Urothelium cell line (cell line): ENCODE measurements around the gene IPPK.
"Not testable (repeated sequence)": the region's sequence is repeated elsewhere in the genome, so short reads cannot be mapped to it uniquely, and the experiment has no call there.

Experiments used
- DNase-seq: peaks from one replicate; pipeline ENCODE4 v3.0.0; 2011; ENCODE audit warnings: low spot score, mixed read lengths
- FAIRE-seq: peaks from 2 replicates; lab custom pipeline; 2011; peaks lifted over from hg19 to GRCh38; lab: Jason Lieb, UNC

Gene IPPK

DNA sequence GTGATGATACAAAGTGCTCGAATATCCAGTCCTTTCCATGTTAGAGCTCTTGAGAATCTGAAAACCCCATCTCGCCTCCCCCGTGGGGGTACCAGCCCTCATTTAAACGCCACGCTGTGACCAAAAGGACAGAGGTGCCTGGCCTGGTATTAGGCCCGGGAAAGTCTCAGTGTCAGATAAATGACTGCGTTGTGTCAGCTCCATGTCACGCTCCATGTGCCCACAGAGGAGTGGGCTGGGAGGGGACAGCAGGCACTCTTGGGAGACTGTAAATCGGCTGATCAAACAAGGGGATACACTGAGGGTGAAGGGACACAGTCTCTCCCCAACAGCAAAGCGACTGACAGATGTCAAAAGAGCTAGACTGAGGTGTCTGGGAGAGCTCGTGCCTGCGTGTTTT is 68.5 kb downstream of the IPPK start:
- no peak for FAIRE-seq

DNA sequence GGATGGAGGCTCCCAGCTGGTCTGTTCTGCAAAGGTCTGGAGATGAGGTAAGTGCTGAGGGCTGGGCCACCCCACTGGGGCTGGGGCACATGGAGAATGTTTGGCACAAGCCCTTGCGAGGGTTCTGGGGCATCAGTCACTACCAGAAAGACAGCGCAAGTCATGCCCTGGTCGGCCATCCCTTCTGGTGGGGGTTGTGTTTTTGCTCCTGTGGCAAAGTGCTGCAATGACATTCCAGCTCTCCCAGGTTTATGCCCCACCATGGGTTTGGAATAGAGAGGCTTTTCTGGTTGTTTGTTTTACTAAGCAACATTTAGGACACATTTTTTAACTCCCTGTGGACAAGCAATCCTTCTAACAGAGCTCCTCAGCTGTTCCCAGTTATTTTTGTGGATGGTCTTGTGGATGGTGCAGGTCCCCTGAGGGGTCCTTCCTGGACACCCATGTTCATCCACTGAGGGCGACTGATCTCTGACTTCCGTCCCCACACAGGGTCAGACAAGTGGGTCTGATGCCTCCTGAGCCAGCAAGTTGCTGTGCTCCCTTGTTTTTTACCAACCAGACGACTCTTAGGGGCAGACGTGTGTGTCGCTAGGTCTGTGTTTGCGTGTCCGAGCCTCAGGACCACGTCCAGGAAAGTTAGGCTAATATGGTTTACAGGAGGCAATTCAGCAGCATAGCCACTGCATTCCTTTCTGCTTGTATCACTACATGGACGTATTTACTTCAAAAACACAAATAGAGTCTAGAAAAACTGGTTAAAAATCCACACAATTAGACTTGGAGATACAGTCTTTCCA is 69.3 kb downstream of the IPPK start:
- FAIRE-seq, result no peak
- DNase-seq, result no peak

More for the DNA sequence above, 68.5 kb downstream of the IPPK start:
- DNase-seq, result no peak

DNA sequence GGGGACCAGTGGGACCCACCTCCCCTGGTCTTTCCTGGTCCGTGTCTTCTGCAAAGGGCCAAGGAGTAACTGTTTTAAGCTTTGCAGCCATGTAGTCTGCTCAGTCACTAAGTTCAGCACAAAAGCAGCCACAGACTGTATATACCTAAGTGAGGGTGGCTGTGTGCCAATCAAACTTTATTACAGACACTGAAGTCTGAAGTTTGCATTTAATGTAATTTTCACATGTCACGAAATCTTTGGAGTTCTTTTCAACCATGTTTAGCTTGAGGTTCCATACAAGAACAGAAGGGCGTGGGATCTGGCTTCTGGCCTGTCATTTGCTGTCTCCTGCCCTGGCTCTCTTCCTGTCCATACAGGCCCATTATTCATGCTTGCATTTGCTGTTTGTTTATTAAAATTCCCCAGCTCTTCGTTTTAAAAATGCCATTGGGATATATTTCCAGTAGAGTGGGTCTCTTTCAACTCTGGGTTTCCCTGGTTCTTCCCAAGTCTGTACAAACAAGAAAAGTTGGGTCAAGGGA is 69.9 kb downstream of the IPPK start:
- no peak for FAIRE-seq

DNA sequence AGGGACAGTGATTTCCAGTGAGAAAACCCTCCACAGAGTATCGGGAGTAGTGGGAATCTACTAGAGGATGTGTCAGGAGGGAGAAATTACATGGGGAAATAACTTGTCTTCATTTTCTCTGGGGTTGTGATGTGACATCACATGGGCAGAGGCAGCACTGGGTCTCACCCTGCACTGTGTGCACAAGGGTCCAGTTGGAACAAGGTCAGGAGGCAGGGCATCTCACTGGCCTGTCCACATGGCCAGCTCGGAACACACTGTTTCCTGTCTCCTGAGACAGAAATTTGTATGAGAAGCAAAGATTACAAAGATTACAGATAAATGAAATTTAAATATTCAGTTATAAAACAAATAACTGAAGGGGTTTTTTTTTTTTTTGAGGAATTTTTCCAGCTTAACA is 71.5 kb downstream of the IPPK start:
- DNase-seq, result no peak
- no peak for FAIRE-seq

More for the DNA sequence above, 69.9 kb downstream of the IPPK start:
- no peak for DNase-seq

DNA sequence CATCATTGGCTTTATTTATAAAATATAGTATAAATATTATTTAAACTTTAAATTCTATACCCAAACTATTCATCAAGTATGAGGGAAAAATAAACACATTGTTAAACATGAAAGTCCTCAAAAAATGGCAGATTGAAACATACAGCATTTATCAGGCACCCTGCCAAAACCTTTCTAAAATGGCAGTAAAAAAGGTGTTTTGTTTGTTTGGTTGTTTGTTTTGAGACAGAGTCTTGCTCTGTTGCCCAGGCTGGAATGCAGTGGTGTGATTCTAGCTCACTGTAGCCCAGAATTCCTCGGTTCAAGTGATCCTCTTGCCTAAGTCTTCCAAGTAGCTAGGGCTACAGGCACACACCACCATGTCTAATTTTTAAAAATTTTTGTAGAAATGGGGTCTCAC is 74.0 kb downstream of the IPPK start:
- FAIRE-seq (no peak), DNase-seq (no peak)

DNA sequence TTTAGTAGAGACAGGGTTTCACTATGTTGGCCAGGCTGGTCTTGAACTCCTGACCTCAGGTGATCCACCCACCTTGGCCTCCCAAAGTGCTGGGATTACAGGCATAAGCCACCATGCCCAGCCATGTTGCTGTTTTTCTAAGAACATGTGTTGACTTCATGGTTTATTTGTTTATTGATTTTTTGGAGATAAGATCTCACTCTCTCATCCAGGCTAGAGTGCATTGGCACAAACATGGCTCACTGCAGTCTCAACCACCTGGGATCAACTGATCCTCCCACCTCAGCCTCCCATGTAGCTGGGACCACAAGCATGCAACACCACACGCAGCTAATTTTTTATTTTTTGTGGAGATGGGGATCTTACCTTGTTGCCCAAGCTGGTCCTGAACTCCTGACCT is 74.9 kb downstream of the IPPK start:
- DNase-seq, FAIRE-seq: not testable (repeated sequence)

DNA sequence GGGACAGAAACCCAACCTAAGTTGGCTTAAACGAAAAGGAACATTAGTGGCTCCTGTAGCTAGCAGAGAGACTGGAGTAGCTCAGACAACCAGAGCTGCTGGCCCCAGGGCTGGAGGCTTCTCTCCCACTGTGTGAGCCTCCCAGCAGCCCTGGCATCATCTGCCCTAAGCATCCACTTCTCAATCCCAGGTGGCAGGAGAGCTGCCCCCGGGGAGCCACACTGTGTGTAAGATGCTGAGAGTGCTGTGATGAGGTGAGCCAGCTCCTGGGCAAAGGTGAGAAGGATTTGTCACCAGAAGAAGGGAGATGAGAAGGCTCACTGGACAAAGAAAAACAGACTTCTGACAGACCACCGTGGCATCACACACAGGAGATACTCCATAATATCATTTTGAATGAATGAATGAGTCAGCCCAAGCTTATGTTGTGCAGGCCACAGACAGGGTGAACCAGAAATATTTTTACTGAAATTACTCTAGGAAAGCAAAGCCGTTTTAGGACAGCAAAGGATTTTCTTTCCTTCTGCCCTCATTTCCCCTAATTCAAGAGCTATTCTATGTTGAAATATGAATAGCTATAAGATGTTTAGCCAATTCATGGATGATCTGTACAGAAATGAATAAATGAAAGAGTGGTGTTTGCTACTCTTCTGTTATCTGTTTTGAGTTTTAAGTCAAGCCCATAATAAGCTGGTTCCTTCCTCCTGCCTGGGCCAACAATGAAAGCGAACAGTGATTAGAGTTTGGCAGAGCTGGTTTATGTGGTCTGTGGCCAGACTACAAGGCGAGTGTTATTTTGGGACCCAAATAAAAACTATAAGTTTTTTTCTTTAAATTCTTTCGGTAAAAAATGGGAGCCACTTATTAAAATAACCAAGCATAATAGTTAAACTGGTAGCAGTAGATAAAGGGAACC is 76.7 kb downstream of the IPPK start:
- FAIRE-seq (no peak), DNase-seq (no peak)

DNA sequence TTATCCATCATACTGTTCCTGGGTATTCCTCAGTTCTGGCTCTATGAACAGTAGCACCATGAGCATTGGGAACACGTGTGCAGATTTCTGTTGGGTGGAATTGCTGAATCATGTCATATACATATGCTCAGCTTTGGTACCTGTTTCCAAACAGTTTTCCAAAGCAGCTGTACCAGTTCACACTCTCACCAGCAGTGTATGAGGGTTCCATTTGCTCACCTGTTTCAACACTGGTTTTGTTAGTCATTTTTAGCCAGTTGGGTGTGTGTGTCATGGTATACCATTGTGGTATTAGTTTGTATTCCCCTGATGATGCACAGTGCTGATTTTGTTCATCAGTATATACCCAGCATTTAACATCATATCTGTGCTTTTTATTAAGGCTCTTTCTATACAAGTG is 77.4 kb downstream of the IPPK start:
- no peak for DNase-seq

DNA sequence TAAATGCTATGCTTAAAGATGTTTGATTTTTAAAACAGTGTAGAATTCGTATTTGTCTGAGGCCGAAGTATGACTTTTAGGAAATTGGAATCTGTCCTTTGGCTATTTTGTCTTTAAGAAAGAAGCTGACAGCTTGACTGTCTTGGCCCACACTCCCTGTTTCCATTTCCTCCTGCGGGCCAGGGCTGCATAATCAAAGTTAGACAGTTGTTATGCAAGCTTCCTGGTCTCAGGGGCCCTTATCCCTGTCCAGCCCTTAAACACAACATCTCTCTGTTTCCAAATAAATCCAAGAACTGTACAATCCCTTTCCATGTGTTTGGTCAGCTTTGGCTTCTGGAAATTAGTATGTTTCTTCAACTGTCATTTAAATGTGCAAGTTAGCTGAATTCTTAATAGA is 79.6 kb downstream of the IPPK start:
- DNase-seq (no peak), FAIRE-seq (no peak)

More for the DNA sequence above, 77.4 kb downstream of the IPPK start:
- no peak for FAIRE-seq

DNA sequence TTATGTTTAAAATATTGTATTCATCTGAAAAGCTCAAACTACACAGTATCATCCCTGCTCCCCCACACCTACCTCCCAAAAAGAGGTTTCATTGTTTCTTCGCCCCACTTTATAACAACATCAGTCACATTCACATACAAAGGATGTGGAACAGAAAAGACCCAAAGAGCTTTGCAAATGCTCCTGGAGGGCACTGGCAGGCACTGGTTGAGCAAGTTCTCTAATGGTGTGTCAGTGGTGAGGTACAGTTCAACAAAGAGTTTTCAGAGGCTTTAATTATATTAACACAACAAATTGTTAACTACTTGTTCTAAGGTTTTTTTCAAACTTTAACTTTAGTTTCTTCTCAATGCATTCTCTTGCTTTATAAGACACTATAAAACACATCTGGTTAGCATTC is 80.0 kb downstream of the IPPK start:
- FAIRE-seq, result no peak
- no peak for DNase-seq

DNA sequence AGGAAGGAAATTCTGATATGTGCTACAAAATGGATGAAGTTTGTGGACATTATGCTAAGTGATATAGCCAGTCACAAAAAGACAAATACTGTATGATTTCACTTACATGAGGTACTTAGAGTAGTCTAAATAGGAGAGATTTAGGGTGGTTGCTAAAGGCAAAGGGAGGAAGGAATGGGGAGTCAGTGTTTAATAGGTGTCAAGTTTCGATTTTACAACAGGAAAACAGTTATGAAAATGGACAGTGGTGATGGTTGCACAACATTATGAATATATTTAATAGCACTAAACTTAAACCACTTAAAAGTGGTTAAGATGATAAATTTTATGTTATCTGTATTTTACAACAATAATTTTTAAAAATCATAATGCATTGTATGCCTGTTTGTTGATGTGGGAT is 93.8 kb downstream of the IPPK start:
- FAIRE-seq, result no peak
- DNase-seq, result no peak

DNA sequence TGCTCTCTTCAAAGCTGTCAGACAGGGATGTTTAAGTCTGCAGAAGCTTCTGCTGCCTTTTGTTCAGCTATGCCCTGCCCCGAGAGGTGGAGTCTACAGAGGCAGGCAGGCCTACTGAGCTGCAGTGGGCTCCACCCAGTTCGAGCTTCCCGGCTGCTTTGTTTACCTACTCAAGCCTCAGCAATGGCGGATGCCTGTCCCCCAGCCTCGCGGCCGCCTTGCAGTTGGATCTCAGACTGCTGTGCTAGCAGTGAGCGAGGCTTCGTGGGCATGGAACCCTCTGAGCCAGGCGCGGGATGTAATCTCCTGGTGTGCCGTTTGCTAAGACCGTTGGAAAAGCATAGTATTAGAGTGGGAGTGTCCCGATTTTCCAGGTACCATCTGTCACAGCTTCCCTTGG is 96.3 kb downstream of the IPPK start:
- FAIRE-seq, DNase-seq: not testable (repeated sequence)

DNA sequence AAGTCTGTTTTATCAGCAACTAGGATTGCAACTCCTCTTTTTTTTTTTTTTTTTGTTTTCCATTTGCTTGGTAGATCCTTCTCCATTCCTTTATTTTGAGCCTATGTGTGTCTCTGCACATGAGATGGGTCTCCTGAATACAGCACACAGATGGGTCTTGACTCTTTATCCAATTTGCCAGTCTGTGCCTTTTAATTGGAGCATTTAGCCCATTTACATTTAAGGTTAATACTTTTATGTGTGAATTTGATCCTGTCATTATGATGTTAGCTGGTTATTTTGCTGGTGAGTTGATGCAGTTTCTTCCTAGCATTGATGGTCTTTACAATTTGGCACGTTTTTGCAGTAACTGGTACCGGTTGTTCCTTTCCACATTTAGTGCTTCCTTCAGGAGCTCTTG is 98.1 kb downstream of the IPPK start:
- not testable (repeated sequence) for FAIRE-seq, DNase-seq

DNA sequence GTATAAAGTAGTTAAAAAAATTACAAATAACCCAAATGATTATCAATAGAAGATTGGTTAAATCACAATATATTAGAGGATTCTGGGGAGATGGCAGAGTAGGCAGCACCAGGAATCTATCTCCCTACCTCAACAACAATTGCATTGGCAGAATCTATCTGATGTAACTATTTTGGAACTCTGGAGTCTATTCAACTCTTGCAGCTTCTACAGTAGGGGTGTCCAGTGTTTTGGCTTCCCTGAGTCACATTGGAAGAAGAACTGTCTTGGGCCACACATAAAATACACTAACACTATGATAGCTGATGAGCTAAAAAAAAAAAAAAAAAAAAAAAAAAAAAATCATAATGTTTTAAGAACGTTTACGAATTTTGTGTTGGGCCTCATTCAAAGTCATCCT is 104.9 kb downstream of the IPPK start:
- FAIRE-seq, result no peak

DNA sequence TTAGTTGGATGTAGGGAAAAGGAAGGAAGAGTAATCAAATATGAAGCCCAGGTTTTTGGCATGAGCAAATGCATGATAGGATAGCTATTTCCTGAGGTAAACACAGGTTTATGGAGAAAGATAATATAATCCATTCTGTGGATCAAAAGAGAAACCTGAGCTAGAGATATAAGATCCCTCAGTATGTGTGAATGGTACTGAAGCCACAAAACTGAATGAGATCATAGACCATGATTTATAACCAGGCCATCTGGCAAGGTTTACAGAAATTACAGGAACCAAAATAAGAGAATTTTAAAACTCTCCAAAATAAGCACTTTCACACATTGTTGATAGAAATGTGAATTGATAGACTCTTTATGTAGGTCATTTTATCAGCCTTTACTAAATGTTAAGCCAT is 105.4 kb downstream of the IPPK start:
- no peak for FAIRE-seq
- no peak for DNase-seq

More for the DNA sequence above, 104.9 kb downstream of the IPPK start:
- no peak for DNase-seq
